HG03469 (cell line): ENCODE results near the gene ZNF133.
"Not testable (repeated sequence)": the region's sequence is repeated elsewhere in the genome, so short reads cannot be mapped to it uniquely, and the experiment has no call there.

Experiments used
- ATAC-seq: cut with Tn5 transposase; IDR thresholded peaks from one replicate; pipeline ENCODE4 v1.9.1; 2021; ENCODE audit warnings: mild to moderate bottlenecking, moderate library complexity, moderate number of reproducible peaks; ENCODE audit not compliant: unreplicated experiment

The ZNF133 gene

GRCh38 chr20:18284805-18285533 is 3.4 kb upstream of the ZNF133 start:
- no peak for ATAC-seq

DNA sequence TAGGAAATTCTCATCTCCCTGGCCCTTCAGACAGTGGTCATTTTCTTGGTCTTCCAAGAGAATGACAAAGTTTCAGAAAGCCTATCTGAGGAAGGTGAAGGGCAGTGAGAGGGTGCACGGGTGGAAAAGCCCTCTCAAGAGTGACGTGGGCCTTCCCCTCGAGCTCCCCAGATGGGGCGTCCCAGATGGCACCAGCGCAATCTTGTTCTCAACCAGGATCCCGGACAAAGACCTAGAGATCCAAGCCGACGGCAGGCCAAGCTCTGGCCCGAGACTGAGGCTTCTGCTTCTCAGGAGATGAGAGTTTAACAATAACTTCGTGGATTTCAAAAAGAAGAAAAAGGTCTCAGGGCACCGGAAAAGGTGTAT is 797 bp upstream of the ZNF133 start:
- ATAC-seq = no peak

DNA sequence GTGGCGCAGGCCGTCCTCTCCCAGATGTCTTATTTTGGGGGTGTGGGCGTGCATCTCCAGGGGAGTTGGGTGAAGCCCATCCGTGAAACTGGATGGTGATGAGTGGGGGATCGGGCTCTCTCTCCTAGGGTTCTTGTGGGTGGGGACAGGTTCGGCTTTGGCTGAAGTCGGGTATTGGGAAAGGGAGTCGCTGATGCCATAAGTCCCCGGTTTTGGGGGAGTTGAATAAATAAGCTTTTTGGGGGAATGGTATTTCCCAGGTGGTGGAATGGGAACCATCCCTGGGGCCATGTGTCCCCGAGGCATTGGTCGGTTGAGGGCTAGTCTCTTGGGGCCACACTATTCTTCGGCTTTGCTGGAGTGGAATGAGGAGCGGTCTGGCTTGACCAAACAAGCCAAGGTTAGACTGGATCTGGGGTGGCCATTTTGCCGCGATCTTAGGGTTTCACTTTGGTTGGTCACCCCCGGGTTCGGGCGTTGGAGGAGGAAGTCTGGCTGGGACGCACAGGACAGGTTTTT is 481 bp downstream of the ZNF133 start:
- ATAC-seq = no peak

DNA sequence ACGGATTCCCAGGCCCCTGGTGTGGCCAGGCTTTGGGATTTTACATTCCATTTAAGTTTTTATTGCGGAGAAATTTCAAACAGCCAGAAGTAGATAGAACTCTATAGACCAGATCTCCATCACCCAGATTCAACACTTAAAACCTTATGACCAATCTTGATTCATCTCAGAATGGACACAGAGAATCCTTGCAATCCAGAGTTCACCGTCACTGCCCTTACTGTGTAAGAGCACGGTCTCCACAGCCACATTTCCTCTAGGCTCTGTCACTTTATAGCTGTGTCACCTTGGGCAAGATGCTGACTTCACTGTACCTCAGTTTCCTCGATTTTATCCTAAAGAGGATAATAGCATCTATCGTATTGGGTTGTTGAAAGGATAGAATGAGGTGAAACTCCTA is 979 bp downstream of the ZNF133 start:
- ATAC-seq = no peak

DNA sequence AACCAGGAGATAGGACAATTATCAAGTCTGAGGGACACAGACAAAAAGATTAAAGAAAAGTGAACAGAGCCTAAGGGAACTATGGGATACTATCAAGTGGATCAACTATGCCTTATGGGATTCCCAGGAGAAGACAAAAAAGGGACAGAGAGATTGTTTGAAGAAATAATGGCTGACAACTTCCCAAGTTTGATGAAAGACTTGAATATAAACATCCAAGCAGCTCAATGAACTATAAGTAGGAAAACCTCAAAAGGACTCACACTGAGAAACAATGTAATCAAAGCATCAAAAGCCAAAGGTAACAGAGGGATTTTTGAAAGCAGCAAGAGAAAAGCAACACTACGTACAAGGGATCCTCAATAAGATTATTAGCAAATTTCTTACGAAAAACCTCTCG is 11.0 kb downstream of the ZNF133 start:
- no peak for ATAC-seq

DNA sequence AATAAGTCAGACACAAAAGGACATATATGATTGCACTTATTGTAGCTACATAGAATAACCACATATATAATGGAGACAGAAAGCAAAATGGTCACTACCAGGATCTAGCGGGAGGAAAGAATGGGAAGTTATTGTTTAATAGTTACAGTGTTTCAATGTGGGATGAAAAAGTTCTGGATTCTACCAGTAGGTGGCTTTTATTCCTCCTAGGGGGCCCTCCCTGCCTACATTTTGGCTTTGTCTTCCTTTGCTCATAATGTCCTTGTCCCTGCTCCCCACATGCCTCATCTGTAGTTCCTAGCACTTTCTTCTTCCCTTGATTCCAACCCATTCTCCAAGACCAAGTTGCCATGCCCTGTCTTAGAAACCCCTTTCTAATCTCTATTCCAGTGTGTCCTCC is 16.3 kb downstream of the ZNF133 start:
- ATAC-seq = no peak

DNA sequence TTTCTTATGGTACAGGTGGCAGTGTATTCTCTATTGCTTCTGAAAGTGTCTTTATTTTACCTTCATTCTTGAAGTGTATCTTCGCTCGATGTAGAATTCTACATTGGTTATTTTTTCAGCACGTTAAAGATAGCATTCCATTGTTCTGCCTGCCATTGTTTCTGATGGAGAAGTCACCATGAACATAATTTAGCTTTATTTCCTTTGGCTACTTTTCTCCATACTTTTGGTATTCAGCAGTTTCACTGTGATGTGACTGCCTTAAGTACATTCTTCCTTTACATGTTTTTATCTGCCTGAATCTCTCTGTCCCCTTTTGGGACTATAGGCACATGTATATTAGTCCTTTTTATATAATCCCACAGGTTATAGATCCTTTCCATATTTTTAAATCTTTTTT is 19.0 kb downstream of the ZNF133 start:
- ATAC-seq = no peak

GRCh38 chr20:18310051-18310450 is 21.7 kb downstream of the ZNF133 start:
- no peak for ATAC-seq

- ATAC-seq = no peak
Observed at GRCh38 chr20:18310592-18310991, 22.3 kb downstream of the ZNF133 start.

- no peak for ATAC-seq
Observed at GRCh38 chr20:18312723-18313122, 24.4 kb downstream of the ZNF133 start.

- no peak for ATAC-seq
Observed at GRCh38 chr20:18313411-18313810, 25.1 kb downstream of the ZNF133 start.

DNA sequence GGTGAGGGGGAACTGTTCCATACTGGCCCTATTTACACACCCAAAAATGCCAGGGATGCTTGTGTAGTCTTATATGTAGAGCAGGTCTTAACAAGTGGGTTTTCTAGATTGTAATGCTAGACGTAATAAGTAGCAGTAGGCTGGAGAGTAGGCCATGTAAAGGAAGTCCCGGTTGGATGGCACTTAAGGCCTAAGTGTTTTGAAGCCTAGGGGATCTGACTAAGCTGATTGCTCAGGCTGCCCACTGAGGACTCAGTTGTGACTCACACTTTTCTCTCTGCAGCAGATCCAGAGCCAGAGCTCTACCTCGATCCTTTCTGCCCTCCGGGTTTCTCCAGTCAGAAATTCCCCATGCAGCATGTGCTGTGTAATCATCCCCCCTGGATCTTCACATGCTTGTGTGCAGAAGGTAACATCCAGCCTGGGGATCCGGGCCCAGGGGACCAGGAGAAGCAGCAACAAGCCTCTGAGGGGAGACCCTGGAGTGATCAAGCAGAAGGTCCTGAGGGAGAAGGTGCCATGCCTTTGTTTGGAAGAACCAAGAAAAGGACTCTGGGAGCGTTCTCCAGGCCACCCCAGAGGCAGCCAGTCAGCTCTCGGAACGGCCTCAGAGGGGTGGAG is 26.6 kb downstream of the ZNF133 start:
- ATAC-seq = no peak

GRCh38 chr20:18316166-18316565 is 27.8 kb downstream of the ZNF133 start:
- ATAC-seq = no peak

GRCh38 chr20:18321316-18321715 is 33.0 kb downstream of the ZNF133 start:
- ATAC-seq = no peak

DNA sequence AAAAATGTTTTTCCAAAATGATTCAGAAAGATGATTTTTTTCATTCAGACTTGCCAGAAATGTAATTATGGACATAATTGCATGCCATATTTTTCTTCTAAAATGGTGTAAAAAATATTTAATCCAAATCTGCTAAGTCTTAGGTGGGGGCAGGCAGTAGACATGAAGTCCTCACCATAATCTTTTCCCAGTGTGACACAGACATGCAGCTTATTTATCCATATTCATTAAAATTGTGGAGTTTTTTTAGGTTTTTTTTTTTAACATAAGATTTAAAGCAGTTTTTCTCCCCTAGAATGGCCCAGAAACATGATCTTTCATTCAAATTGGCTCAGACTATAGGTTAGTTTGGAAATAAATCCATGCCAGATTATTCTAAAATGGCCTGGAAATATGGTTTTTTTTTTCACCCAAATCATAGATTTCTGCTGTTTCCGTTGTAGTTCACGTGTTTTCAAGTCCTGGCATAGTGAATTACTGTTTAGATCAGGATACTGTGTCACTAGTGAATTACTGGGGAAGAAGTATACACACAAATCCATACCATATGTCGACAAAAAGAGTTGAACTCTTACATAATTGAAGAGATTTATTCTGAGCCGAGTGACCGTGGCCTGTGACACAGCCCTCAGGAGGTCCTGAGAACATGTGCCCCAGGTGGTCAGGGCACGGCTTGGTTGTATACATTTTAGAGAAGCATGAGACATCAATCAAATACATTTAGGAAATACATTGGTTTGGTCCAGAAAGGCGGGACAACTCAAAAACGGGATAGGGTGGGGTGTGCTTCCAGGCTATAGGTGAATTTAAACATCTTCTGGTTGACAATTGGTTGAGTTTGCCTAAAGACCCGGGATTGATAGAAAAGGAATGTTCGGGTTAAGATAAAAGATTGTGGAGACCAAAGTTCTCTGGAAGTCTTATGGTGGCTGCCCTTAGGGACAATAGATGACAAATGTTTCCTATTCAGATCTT is 33.9 kb downstream of the ZNF133 start:
- no peak for ATAC-seq

DNA sequence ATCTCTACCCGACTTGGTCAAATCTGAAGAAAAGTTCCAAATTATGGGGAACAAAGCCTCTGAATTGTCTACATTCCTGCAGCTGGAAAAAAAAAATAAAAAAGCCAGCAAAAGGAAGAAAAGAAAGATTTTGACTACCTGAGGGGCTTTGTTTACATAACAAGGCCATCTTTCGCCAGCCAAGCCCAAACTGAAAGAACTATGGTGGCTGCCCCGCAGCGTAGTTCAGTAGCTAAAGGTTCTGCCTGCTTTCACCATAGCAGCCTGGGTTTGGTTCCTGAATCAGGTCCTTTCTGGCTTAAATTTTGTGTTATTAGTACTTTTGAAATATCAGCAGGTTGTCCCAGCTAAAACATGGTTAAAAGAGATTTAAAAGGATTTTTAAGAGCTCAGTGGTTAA is 35.4 kb downstream of the ZNF133 start:
- no peak for ATAC-seq

GRCh38 chr20:18324596-18325089 is 36.3 kb downstream of the ZNF133 start:
- no peak for ATAC-seq

GRCh38 chr20:18326990-18327389 is 38.7 kb downstream of the ZNF133 start:
- no peak for ATAC-seq

DNA sequence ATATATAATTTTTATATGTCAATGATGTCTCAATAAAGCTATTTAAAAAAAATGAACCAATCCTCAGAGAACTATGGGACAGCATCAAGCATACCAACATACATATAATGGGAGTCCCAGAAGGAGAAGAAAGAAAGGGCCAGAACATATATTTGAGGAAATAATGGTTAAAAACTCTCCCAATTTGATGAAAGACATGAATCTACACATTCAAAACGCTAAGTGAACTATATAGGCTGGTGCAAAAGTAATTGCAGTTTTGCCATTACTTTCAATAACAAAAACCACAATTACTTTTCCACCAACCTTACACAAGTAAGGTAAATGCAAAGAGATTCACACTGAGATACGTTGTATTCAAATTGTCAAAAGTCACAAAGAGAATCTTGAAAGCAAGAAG is 43.4 kb downstream of the ZNF133 start:
- no peak for ATAC-seq

GRCh38 chr20:18349749-18350148 is 61.4 kb downstream of the ZNF133 start:
- not testable (repeated sequence) for ATAC-seq

GRCh38 chr20:18359854-18360253 is 71.5 kb downstream of the ZNF133 start:
- ATAC-seq = no peak
